GM08714 (cell line): ENCODE results near the gene PASD1.

Experiments
- H3K4me3 ChIP-seq: fragments of 200-500 bp; sonication (Bioruptor generic); 2 replicates; pipeline ENCODE4 v1.5.1; 2014; ENCODE audit warnings: mild to moderate bottlenecking, low read length, inconsistent platforms
- ZNF274 ChIP-seq: IDR thresholded peaks from 2 replicates; pipeline ENCODE4 v1.6.1; 2012; ENCODE audit warnings: mild to moderate bottlenecking, low read depth, low read length

Gene PASD1

DNA sequence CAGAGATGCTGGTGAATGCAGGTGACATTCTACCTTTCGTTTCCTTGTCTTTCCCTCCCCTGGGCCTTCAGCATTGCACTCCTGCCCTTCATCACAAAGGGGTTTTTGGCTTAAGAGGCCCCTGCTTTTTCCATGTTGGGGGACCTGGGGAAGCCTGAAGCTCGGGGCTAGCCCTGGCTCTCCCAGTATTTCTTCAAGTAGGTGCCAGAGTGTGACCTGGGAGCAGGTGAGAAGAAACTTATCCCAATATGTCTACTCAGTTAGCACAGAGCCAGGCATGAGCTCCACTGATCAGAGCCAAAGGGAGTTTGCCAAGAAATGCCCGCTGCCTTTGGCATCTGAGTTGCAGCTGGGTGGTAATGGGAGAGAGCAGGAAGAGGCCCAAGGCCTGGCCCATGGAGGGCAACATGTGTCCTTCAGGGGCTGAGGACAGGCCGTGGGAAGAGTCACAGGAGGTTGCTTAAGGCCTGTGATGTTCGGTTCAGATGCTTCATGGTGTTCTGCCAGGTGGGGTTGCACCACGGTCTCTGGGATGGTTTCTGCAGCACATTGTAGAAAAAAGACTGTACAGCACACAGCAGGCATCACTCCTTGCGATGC lies 139.4 kb downstream of the PASD1 start:
- TF ChIP-seq ZNF274 = no peak
- H3K4me3 ChIP-seq = no peak overlapping the region

DNA sequence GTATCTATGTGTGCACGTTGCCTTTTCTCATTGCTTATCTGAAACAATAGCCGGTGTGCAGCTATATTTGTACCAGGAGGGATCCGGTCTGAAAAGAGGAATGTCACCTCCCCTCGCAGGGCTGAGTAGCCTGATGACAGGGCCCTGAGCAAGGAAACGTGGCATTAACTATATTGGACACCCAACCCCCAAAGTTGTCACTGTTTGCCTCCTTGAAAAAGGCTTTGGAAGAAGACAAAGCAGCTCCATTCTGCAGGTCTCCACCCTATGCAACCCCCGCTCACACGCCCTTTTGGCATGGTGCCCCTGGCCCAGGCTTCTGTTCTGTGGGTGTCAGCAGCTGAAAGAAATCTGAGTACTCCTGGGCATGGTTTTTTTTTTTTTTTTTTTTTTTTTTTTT lies 140.0 kb downstream of the PASD1 start:
- no peak overlapping the region for H3K4me3 ChIP-seq
- TF ChIP-seq ZNF274 = no peak

DNA sequence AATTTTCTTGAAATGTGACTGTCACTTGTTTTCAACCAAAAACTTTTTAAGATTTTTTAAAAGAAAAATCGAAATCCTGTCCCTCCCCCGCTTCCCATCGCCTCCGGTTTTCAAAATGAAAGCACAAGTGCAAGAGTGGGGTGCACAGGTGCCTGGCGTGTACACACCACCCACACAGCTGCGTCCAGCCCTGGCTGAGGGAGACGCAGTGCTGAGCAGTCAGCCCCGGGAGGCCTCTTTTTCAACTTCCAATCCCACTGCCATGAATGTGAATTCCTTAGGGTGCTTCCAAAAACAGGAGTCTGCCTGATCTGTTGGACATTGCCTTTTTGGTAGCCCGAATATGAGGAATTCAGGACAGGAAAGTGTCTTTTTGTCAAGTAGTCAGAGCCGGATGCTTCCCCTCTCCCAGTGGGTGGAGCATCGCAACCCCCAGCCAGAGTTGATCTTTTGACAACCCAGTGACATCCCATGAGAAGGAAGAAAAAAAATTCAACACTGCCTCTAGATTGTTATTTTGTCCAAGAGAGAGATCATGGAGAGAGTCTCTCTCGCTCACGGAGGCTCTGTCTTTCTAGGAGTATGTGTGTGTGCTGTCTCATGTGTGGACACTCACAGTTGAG lies 140.7 kb downstream of the PASD1 start:
- H3K4me3 ChIP-seq = no peak overlapping the region

DNA sequence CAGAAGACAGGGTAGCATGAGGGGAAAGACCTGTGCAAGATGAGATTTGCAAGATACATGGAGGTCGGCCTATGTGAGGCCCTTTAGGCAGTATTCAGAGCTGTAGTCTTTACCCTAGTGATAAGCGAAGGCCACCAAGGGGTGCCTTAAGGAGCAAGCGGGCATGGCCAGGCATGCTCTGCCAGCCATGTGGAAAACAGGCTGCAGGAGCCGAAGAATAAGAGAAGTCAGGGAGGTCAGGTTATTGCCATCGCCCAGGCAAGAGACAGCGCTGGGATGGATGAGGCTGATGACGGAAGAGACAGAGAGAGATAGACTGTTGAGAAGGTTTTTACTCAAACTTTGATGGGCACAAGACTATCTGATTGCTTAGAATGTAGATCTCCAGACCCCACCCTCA lies 145.3 kb downstream of the PASD1 start:
- TF ChIP-seq ZNF274 = no peak
- no peak overlapping the region for H3K4me3 ChIP-seq

More for the DNA sequence above, 140.7 kb downstream of the PASD1 start:
- TF ChIP-seq ZNF274 = no peak

DNA sequence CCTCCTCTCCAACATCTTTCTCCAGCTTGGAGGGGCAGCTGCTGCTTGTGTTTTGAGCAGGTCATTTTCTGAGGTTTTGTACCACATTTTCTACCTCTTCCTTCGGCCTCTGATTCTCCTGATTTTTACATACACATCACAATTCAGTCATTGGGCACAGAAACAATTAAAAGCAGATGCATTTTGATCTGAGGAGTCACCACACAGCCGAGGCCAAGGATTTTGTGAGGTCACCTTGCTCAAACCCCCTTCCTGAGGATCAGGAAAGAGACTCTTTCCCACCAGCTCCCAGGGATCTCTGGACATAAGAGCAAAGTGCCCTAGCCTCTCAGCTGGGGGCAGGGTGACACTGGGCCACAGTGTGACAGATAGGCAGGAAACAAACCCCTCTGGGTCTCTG lies 147.0 kb downstream of the PASD1 start:
- H3K4me3 ChIP-seq = no peak overlapping the region
- no peak for TF ChIP-seq ZNF274

DNA sequence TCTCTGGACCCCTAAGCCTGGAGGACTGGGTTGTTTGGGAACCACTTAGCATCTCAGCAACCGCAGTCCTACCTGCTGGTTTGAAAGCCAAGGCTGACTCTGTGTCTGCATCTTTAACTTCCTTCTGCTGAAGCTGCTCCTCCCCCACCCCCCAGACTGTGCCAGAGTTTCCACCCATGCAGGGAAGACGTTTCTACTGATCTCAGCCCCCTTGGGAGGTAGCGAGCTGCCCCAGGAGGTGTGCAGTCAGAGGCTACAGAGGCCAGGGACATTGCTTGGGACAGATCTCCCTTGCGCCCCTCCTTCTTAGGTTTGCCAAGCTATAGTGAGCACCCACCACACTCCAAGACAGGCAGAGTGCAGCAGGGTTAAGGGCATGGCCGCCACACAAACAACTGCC lies 147.7 kb downstream of the PASD1 start:
- no peak overlapping the region for H3K4me3 ChIP-seq
- no peak for TF ChIP-seq ZNF274

- no peak for TF ChIP-seq ZNF274
- H3K4me3 ChIP-seq = no peak overlapping the region
Measured at GRCh38 chrX:151711787-151712186, 148.3 kb downstream of the PASD1 start.

- no peak for TF ChIP-seq ZNF274
- no peak overlapping the region for H3K4me3 ChIP-seq
Measured at GRCh38 chrX:151712253-151712652, 148.8 kb downstream of the PASD1 start.

DNA sequence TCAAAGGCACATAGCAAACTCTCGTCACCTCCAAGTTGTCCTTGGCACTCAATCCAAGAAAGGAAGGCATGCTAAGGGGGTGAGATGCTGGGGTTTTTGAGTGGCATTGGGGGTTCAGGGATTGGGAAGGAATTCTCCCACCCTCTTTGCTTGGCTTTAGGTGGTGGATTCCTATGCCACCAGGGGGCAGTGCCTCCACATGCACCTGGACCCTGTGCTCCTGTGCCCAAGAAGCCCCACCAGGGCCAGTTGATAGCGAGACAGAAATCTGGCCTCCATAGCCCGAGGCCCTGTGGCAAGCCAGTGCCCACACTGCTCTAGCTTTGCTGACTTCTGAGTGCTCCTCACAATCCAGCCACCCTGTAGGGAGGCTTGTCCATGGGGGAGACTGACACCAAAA lies 150.4 kb downstream of the PASD1 start:
- no peak for TF ChIP-seq ZNF274
- no peak overlapping the region for H3K4me3 ChIP-seq

DNA sequence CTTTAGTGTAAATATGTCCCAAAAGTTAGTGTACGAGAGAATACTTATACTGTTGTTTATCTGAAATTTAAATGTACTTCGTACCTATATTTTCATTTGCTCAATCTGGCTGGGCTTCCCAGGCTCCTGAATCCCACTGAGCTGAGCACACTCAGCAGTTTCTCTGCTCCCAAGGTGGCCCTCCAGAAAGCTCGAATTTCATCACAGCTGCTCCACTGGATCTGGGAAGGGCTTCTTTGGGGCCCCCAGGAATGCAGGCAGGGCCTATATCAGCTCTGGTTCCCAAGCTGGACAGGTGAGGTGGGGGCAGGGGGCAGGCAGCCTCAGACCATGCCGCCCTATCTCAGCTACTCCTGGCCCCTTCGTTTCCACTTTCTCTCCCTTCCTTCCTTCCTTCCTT lies 150.9 kb downstream of the PASD1 start:
- no peak overlapping the region for H3K4me3 ChIP-seq
- TF ChIP-seq ZNF274 = no peak

GRCh38 chrX:151715752-151716151 lies 152.3 kb downstream of the PASD1 start, which contains the start of gene FATE1:
Gene FATE1, plus strand, starts transcription at chrX:151716035. Its CDS starts 85 bp downstream, at chrX:151716120.
- no peak within 1 kb of the TSS for H3K4me3 ChIP-seq
- TF ChIP-seq ZNF274 = no peak

DNA sequence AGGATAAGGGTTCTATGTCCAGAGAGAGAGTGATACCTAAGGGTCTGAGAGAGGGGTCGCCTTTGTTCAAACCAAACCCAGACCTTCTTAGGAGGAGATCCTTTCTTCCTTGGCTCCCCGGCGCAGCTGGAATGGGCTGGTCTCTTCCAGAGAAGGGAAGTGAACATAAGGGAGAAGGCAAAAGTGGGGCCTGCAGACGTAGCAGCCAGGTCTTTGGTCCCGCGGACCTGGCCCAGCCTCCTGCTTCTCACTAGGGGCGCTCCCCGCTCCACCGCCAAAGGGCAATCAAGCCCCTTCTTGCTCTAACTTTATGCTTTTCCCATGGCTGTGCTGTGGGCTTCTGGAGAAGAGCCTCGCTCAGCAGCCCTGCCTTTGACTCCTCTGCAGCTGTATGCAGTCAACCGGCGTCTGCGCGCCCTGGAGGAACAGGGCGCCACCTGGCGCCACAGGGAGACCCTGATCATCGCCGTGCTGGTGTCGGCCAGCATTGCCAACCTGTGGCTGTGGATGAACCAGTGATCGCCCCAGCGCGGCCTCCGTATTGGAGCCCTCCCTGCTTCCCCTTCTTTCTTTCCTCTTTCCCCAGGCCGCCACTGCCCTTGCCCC lies 158.9 kb downstream of the PASD1 start:
- TF ChIP-seq ZNF274 = no peak
- no peak overlapping the region for H3K4me3 ChIP-seq

DNA sequence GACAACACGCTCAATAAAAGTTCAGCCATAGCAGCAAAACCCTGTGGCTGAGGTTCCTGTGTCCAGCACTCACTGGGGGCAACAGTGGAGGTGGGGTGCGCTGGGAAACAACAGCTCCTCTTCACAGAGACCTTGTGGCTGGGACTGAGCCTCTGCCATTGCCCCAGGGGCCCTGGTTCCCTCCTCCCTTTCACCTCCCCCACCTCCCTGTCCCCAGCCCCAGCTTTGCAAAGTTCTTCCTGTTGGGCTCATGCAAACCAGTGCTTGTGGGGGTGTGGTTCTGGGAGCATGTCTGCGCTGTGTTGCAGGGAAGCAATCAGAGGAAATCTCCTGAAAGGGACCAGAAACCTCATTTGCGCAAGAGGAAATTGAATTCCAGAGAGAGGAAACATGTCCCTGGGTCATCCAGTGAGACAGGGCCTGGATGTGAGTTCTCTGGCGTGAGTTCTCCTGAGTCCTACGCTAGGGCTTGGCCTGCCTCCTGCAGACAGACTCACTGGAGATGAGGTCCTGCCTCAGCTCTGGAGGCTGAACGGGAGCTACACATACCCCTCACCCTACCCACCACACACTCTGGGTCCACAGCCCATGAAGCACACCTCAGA lies 159.8 kb downstream of the PASD1 start:
- H3K4me3 ChIP-seq = no peak overlapping the region

GRCh38 chrX:151724563-151725337 lies 161.3 kb downstream of the PASD1 start:
- no peak for TF ChIP-seq ZNF274
- no peak overlapping the region for H3K4me3 ChIP-seq

More for the DNA sequence above, 159.8 kb downstream of the PASD1 start:
- TF ChIP-seq ZNF274 = no peak

GRCh38 chrX:151725338-151725614 lies 161.8 kb downstream of the PASD1 start:
- TF ChIP-seq ZNF274 = no peak
- H3K4me3 ChIP-seq = no peak overlapping the region
